ENCODE measurements around the gene YBX2.

The YBX2 gene

GRCh38 chr17:7322520-7323194 is 28.2 kb upstream of the YBX2 start:
- no peak for DNase-seq (ENCODE audit: low spot score)

DNA sequence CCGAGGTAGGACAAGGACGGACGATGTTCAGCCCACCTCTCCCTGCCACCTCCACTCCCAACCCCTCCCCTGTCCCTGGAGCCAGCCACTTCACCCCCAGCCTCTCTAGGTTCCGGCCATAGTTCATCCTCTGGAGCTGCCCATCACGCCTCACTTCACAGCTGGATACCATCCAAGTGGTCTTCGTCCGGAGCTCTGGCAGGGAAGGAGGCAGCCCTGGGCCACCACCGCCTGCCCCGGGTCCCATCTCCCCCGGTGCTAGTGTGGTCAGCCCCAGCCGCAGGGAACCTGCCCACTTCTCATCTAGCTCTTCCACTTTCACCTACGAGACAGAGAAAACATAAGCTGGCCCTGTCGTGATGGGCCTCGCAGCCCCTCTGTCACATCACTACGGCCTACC is 27.0 kb upstream of the YBX2 start:
- DNase-seq (ENCODE audit: low spot score), result no peak

- DNase-seq (ENCODE audit: low spot score), result no peak
Measured at GRCh38 chr17:7318121-7318860, 23.9 kb upstream of the YBX2 start.

DNA sequence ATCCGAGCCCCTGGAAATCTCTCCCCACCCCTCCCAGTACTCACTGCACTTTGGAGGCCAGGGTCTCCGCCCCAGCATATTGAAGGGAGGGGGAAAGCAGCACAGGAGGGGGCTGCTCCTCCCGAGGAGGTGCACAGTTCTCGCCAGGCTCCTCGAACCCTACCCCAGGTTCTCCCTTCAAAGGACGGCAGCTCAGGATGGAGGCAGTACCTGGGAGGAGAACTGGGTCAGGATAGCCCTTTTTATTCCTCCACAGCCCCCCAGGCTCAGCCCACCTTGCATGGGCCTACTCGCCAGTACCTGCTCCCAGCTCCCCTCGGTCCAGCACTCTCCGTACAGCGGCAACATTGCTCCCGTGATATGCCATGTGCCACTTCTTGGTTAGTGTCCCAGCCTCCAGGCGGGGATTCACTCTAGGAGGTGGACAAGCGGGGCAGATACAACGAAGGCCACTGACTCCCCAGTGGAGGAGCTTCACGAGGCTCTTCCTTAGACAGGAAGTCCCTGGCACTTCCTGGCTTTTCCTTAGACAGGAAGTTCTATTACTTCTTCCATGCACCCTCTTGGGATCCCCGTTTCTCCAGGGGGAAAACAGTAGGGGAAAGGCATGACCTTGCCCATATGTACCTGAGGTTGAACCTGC is 22.8 kb upstream of the YBX2 start:
- DNase-seq (ENCODE audit: low spot score), result no peak

DNA sequence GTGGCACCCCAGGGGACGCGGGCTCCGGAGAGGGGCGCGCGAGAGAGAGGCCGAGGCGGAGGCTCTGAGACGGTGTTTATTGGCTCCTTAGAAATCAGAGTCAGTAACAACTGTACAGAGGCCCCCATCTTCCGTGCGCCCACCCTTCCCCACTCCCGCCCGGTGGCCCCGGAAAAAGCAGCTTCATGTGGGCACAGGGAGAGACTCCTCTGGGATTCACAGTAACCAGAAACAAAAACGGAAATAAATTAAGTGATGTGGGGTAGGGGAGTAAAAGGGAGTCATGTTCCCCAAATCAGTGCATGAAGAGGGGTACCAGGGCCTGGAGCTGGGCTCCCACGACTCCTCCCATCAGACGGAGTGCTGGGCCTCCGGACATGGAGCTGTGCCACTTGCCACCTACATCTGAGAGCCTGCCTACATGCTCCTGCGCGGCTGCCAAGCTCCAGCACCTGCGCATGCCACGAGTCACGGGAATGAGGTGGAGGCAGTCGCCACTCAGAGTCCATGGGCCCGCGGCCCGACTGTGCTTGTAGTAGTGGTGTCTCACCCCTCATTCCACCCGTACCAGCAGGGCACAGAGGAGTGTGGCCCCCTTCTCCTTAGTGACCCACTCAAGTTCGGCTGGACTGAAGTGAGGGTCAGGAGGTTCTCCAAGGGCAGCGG is 21.3 kb upstream of the YBX2 start:
- DNase-seq (ENCODE audit: low spot score), result no peak

- DNase-seq (ENCODE audit: low spot score), result peak; percentile 92
Measured at GRCh38 chr17:7314719-7315569, 20.5 kb upstream of the YBX2 start, which contains the start of gene GPS2. GPS2 (minus strand) TSS chr17:7315360; CDS start chr17:7315052, 308 bp downstream.

DNA sequence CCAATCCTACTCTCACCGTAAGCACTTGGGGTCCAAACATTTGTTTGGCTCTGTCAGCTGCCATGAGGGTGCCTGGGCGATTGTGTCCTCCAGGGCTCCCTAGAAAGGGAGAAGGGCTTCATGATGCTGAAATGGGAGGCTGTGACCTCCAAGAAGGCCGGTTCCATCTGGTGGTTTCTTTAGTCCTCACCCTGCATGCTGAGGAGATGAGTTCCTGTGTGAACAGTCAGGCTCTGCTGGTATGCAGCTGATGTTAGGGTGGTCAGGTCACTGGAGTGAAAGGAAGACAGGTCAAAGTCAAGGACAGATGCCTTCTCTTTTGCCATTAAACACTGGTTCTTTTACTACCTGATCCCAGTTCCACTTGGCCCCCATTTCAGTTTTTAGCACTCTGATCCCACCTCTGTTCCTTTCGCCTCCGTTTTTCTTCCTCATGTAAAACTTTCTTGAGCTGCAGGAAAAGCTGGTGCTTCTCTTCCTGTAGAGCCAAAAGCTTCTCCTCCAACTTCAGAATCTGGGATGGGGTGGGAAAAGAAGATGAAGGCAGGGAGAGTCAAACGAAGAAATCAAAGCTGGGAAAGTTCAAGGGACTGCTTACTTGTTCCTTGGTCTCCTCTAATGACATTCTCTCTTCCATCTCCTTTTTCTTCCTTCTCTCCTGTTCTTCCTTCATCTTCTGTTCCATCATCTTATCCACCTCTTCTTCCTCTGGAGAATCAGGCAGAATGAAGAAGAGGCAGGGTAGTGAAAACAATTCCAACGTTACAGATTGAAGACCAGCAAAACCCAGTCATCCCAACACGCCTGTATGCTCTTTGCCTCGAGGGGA is 19.7 kb upstream of the YBX2 start:
- DNase-seq (ENCODE audit: low spot score), result no peak

GRCh38 chr17:7313088-7313889 is 18.9 kb upstream of the YBX2 start:
- DNase-seq (ENCODE audit: low spot score), result no peak

DNA sequence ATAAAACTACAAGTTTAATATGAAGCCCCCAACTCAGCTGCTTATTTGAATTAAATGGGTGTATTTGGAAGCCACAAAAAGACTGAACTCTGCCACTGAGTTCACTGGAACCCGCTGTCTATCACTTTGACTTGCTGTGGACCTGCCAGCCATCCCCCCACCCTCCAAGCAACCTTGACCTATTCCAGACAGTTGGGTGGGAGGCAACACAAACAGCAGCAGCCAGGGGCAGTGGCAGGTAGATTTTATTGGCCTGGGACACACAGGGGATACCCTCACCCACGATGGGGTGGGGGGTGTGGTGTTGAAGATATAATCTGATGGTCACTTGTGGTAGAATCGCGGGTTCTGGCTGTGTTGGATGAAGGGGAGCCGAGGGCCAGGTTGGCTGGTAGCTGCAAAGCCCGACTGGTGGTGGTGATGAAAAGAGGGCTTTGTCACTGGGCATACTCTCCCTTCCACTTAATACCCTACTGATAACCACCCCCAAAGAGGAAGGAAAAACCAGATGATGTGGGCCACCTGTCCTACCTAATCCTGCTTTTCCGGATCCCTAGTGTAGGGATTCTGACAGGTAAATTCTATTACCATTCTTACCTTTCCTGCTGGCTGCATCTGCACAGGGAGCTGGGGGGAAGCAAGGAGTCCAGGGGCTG is 18.1 kb upstream of the YBX2 start:
- DNase-seq (ENCODE audit: low spot score), result no peak

GRCh38 chr17:7311110-7311705 is 16.8 kb upstream of the YBX2 start:
- no peak for DNase-seq (ENCODE audit: low spot score)

DNA sequence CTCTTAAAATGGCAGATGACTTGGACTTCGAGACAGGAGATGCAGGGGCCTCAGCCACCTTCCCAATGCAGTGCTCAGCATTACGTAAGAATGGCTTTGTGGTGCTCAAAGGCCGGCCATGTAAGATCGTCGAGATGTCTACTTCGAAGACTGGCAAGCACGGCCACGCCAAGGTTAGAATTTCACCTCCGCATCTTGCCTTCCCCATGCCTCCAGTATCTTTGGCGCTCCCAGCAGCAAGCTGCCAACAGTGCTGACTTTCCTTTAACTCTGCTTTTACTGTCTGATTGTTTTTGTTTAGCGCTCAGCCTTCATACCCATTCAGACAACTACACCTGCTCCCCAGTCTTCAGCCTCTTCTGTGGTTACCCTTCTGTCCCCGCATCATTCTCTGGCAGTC is 15.2 kb upstream of the YBX2 start:
- DNase-seq (ENCODE audit: low spot score), result no peak

DNA sequence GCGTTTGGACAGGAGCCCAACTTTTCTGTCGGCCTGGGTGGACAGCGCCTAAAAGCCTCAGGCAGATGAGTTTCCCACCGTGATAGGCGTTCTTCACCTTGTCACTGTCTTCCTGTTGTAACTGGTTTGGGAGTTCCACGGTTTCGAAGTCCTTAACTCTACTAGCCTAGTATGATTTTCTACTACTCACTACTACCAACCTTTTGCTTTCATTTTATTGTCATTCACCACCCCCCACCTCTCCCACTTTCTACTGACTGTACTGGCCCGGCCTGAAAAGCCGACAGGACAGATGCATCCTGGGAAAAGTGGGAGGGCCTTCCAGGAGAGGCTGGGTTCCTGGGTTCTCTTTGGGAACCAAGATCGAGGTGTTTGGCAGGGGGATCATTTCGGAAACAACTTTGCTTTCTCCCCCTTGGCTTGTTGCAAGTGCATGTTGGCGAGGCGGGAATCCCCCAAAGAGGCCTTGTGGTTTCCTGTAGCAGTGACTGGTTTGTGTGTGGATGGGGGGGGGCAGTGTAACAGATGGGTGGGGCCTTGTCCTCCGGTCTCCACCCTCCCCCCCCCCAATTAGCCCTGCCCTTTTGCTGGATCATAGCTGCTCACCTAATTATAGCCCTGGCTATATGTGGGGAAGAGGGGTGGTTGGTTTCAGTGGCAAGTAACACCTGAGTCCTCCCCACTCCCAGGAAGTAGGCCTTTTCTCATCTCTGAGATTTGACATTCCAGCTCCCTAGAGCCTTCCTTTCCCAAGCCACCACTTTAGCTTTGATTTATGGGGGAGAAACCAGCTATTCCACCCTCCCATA is 14.4 kb upstream of the YBX2 start:
- DNase-seq (ENCODE audit: low spot score), result peak; percentile 93

GRCh38 chr17:7307686-7308624 is 13.5 kb upstream of the YBX2 start:
- DNase-seq (ENCODE audit: low spot score), result peak; percentile 43

DNA sequence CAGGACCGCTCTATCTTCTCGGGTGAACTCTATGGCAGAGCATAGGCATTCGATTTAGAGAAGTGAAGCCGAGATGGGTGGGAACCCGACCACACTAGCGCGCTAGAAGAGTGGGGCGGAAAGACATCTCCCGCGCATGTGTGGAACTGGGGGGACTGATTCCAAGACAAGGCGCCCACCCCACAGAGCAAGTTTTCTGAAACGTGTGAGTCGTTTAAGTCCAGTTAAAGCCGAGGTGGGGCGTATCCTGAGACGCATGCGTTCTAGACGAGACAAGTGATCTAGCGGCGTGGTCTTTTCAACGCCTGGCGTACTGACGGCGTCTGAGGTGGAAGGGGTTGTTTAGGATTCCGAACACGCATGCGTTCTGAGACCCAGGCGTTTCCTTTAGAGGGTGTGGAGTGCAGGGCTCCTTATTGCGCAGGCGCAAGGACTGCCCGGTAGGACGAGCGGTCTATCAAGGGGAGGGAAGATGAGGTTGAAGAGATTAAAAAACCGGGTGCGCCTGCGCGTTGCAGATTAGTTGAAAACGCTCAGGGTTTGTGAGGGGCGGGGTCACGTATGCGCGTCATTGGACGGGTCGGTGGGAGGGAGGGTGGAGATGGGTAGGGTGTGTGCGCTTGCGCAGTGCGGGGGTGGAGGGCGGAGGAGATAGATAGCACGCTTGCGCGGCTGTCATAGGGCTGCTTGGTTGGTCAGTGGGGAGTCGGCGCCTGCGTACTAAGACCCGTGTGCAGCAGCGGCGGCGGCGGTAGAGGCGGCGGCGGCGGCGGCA is 12.7 kb upstream of the YBX2 start, which contains the start of gene EIF5A:
TSS of gene EIF5A (plus strand) at position 718 of the 775 bp plus-strand sequence. CDS start 2,008 bp downstream, outside the sequence.
- peak; percentile 100 for DNase-seq (ENCODE audit: low spot score)

GRCh38 chr17:7304179-7304578 is 9.7 kb upstream of the YBX2 start:
- no peak for DNase-seq (ENCODE audit: low spot score)
